GM19328 (cell line): ENCODE measurements around the gene MARCO.
"Not testable (repeated sequence)": the region's sequence is repeated elsewhere in the genome, so short reads cannot be mapped to it uniquely, and the experiment has no call there.

Experiments used
- ATAC-seq: cut with Tn5 transposase; IDR thresholded peaks from one replicate; pipeline ENCODE4 v1.9.1; 2021; ENCODE audit warnings: mild to moderate bottlenecking, moderate library complexity; ENCODE audit not compliant: unreplicated experiment

Gene MARCO

DNA sequence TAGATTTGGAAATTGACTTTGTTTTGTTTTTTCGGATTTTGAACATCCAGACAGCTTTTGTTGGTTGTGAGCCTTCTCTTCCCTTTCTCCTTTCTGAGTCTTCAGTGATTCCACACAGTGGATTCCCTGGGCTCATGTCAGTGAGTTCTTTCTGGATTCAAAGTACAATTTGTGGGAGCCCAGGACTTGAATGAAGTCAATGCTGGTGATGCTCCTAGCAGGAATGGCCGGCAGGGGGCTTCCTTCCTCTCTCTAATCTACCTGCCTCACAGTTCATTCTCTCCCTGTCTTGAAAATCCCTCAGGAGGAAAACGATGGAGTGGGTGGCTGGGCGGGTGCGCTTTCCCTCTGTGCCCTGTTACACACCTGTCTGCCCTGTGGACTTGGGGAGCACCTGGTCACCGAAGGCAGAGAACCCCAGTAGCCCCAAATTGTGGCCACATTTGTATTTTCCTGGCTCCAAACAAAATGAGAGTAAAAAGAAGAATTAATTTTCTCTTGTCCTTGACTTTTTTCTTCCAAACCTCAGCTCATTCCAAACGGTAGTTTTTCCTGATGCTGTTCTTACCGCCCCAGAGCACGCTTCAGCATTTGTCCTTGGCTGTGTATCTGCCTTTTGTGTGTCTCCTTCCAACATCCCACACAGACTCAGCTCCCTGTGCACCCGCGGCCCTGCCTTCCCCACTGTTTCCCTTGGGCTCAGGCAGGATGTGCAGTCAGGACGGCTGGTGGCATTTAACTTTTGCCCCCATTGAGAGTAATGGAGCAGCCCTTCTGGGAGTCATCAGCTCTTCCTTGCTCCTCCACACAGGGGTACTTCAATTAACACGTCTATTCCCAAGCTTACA, 86.6 kb downstream of the MARCO start:
- no peak for ATAC-seq

- ATAC-seq = no peak
Observed at GRCh38 chr2:119029297-119029696, 87.3 kb downstream of the MARCO start.

GRCh38 chr2:119037922-119038321, 95.9 kb downstream of the MARCO start:
- not testable (repeated sequence) for ATAC-seq

- ATAC-seq = no peak
Observed at GRCh38 chr2:119040730-119041129, 98.7 kb downstream of the MARCO start.
